Mesenchymal stem cell (in vitro differentiated cells and primary cell): ENCODE measurements around the gene VPS11.

Source experiments
- DNase-seq: peaks from one replicate; pipeline ENCODE4 v3.0.0-alpha.2; 2013
- H2AFZ ChIP-seq: one replicate; pipeline ENCODE4 v1.6.1; 2013; ENCODE audit warnings: low read depth, mild to moderate bottlenecking, control low read depth, inconsistent platforms, low read length, moderate library complexity
- H2AK5ac ChIP-seq: 2 replicates; pipeline ENCODE4 v1.6.1; 2013; ENCODE audit warnings: low read length, moderate library complexity, mild to moderate bottlenecking, inconsistent platforms; ENCODE audit not compliant: severe bottlenecking
- H2BK120ac ChIP-seq: one replicate; pipeline ENCODE4 v1.6.1; 2013; ENCODE audit warnings: low read depth, mild to moderate bottlenecking, inconsistent platforms, low read length, moderate library complexity
- H2BK12ac ChIP-seq, 2 experiments: one replicate each; pipeline ENCODE4 v1.6.1; 2013; ENCODE audit warnings: inconsistent platforms in 2 of 2, low read length in 2 of 2, mild to moderate bottlenecking in 2 of 2, moderate library complexity in 2 of 2, control low read depth in 1 of 2
- H2BK15ac ChIP-seq: one replicate; pipeline ENCODE4 v1.6.1; 2013; ENCODE audit warnings: mild to moderate bottlenecking, low read depth, inconsistent platforms; ENCODE audit not compliant: poor library complexity, severe bottlenecking
- H2BK5ac ChIP-seq: 2 replicates; pipeline ENCODE4 v1.6.1; 2013; ENCODE audit warnings: low read depth, mild to moderate bottlenecking, low read length, control low read depth, inconsistent platforms; ENCODE audit not compliant: poor library complexity, severe bottlenecking
- H3K14ac ChIP-seq, 2 experiments: one replicate each; pipeline ENCODE4 v1.6.1; 2013; ENCODE audit warnings: inconsistent platforms in 2 of 2, low read length in 2 of 2, control low read depth in 1 of 2, mild to moderate bottlenecking in 1 of 2, moderate library complexity in 1 of 2
- H3K18ac ChIP-seq, 2 experiments: one replicate each; pipeline ENCODE4 v1.6.1; 2013; ENCODE audit warnings: inconsistent platforms in 2 of 2, low read length in 2 of 2, control low read depth in 1 of 2, low read depth in 1 of 2, mild to moderate bottlenecking in 1 of 2
- H3K23ac ChIP-seq, 2 experiments: one replicate each; pipeline ENCODE4 v1.6.1; 2013; ENCODE audit warnings: inconsistent platforms in 2 of 2, low read length in 2 of 2, mild to moderate bottlenecking in 2 of 2, moderate library complexity in 2 of 2, control low read depth in 1 of 2
- H3K27ac ChIP-seq: 2 replicates; pipeline ENCODE4 v1.5.1; 2013; ENCODE audit warnings: mild to moderate bottlenecking, moderate library complexity, low read length, control low read depth, inconsistent platforms; ENCODE audit not compliant: poor library complexity, severe bottlenecking
- H3K27me3 ChIP-seq, 2 experiments: 2 replicates each; pipeline versions ENCODE4 v1.6.1 to v1.7.0; 2013; ENCODE audit warnings: low read length in 2 of 2, mild to moderate bottlenecking in 2 of 2, moderate library complexity in 2 of 2, control low read depth in 1 of 2, inconsistent platforms in 1 of 2; ENCODE audit not compliant: control insufficient read depth in 1 of 2, insufficient read depth in 1 of 2
- H3K36me3 ChIP-seq, 2 experiments: 2 replicates each; pipeline versions ENCODE4 v1.6.1 to v1.7.0; 2013; ENCODE audit warnings: low read length in 2 of 2, control low read depth in 1 of 2, inconsistent platforms in 1 of 2, low read depth in 1 of 2, mild to moderate bottlenecking in 1 of 2; ENCODE audit not compliant: insufficient read depth in 2 of 2, control insufficient read depth in 1 of 2
- H3K4ac ChIP-seq, 2 experiments: one replicate each; pipeline ENCODE4 v1.6.1; 2013; ENCODE audit warnings: inconsistent platforms in 2 of 2, low read length in 2 of 2, mild to moderate bottlenecking in 2 of 2, moderate library complexity in 2 of 2, control low read depth in 1 of 2, low read depth in 1 of 2
- H3K4me1 ChIP-seq: 2 replicates; pipeline ENCODE4 v1.6.1; 2013; ENCODE audit warnings: low read depth, low read length, control low read depth; ENCODE audit not compliant: control insufficient read depth, insufficient read depth
- H3K4me2 ChIP-seq: 2 replicates; pipeline ENCODE4 v1.6.1; 2013; ENCODE audit warnings: low read length, mild to moderate bottlenecking, inconsistent platforms; ENCODE audit not compliant: poor library complexity, severe bottlenecking
- H3K4me3 ChIP-seq, 2 experiments: 2 replicates each; pipeline versions ENCODE4 v1.5.1 to v1.7.0; 2013; ENCODE audit warnings: low read length in 2 of 2, mild to moderate bottlenecking in 2 of 2, control low read depth in 1 of 2, low read depth in 1 of 2; ENCODE audit not compliant: insufficient read depth in 1 of 2
- H3K79me1 ChIP-seq: replicated peaks from 2 replicates; pipeline ENCODE4 v1.6.1; 2013; ENCODE audit warnings: mild to moderate bottlenecking, control low read depth, low read length, inconsistent platforms; ENCODE audit not compliant: poor library complexity, severe bottlenecking
- H3K9ac ChIP-seq: 2 replicates; pipeline ENCODE4 v1.7.0; 2013; ENCODE audit warnings: mild to moderate bottlenecking, low read length, moderate library complexity
- H3K9me3 ChIP-seq: 2 replicates; pipeline ENCODE4 v1.7.0; 2013; ENCODE audit warnings: mild to moderate bottlenecking, low read length; ENCODE audit not compliant: control insufficient read depth
- H4K8ac ChIP-seq: one replicate; pipeline ENCODE4 v1.6.1; 2013; ENCODE audit warnings: inconsistent platforms, mild to moderate bottlenecking, low read length, moderate library complexity
- H4K91ac ChIP-seq: one replicate; pipeline ENCODE4 v1.6.1; 2013; ENCODE audit warnings: mild to moderate bottlenecking, low read length, inconsistent platforms
- WGBS: methylation state at CpG from one replicate; pipeline ENCODE4 v1.1.7; 2013; ENCODE audit warnings: mixed read lengths; 5-methylcytosine and 5-hydroxymethylcytosine counted together

Gene VPS11

GRCh38 chr11:119021631-119022030 lies 46.0 kb upstream of the VPS11 start:
- Histone ChIP-seq H3K14ac (no peak overlapping the region), H2BK5ac (no peak overlapping the region), H2AFZ (no peak overlapping the region), H3K4me2 (no peak overlapping the region), H3K27ac (no peak overlapping the region), H2BK15ac (no peak overlapping the region), H2BK120ac (no peak overlapping the region), H3K4ac (no peak overlapping the region), H3K36me3 (peaks cover 44 to 56% of the 10 kb centered on the region in 2 experiments), H4K8ac (no peak overlapping the region), H3K9me3 (no peaks in the 10 kb centered on the region), H3K79me1 (peaks cover 18% of the 10 kb centered on the region), H2BK12ac (no peak overlapping the region), H4K91ac (no peak overlapping the region), H3K18ac (no peak overlapping the region), H3K4me3 (no peak overlapping the region), H3K4me1 (peaks cover 14% of the 10 kb centered on the region), H3K23ac (no peak overlapping the region), H2AK5ac (no peak overlapping the region), H3K9ac (no peak overlapping the region), H3K27me3 (no peaks in the 10 kb centered on the region)
- WGBS, result 94% methylated on average over 5 of the region's 5 CpGs
- DNase-seq, result no peak

- H3K9me3 ChIP-seq, result no peaks in the 10 kb centered on the region
- H3K79me1 ChIP-seq, result peaks cover 30% of the 10 kb centered on the region
- peaks cover 60 to 61% of the 10 kb centered on the region in 2 experiments for H3K36me3 ChIP-seq
- no peak overlapping the region for H3K23ac ChIP-seq
- peaks cover 35% of the 10 kb centered on the region for H3K4me1 ChIP-seq
- H2BK12ac ChIP-seq, result no peak overlapping the region
- H2AFZ ChIP-seq, result no peak overlapping the region
- no peak overlapping the region for H2BK120ac ChIP-seq
- no peaks in the 10 kb centered on the region for H3K27me3 ChIP-seq
- H3K4me3 ChIP-seq, result no peak overlapping the region
- H3K18ac ChIP-seq, result no peak overlapping the region
- H3K9ac ChIP-seq, result peak overlapping the region; percentile 6
- H3K14ac ChIP-seq, result no peak overlapping the region
- DNase-seq, result peak; percentile 8
- H4K91ac ChIP-seq, result no peak overlapping the region
- H2AK5ac ChIP-seq, result no peak overlapping the region
- H2BK15ac ChIP-seq, result no peak overlapping the region
- H3K4ac ChIP-seq, result no peak overlapping the region
- no peak overlapping the region for H3K27ac ChIP-seq
- H4K8ac ChIP-seq, result no peak overlapping the region
- H2BK5ac ChIP-seq, result no peak overlapping the region
- H3K4me2 ChIP-seq, result no peak overlapping the region
Observed at GRCh38 chr11:119023741-119024140, 43.9 kb upstream of the VPS11 start.

GRCh38 chr11:119024430-119025098 lies 43.1 kb upstream of the VPS11 start:
- H3K18ac ChIP-seq, result no peak overlapping the region
- peaks cover 60 to 61% of the 10 kb centered on the region in 2 experiments for H3K36me3 ChIP-seq
- no peak for DNase-seq
- H2AFZ ChIP-seq, result no peak overlapping the region
- H3K4me1 ChIP-seq, result peaks cover 42% of the 10 kb centered on the region
- peak overlapping the region; percentile 27 for H4K8ac ChIP-seq
- peak overlapping the region in 1 of 2 experiments; percentile 5 for H3K4me3 ChIP-seq
- no peaks in the 10 kb centered on the region for H3K27me3 ChIP-seq
- H3K27ac ChIP-seq, result no peak overlapping the region
- no peak overlapping the region for H2BK5ac ChIP-seq
- no peaks in the 10 kb centered on the region for H3K9me3 ChIP-seq
- H2BK15ac ChIP-seq, result no peak overlapping the region
- H4K91ac ChIP-seq, result no peak overlapping the region
- H2BK120ac ChIP-seq, result no peak overlapping the region
- H2AK5ac ChIP-seq, result no peak overlapping the region
- no peak overlapping the region for H3K4ac ChIP-seq
- no peak overlapping the region for H3K23ac ChIP-seq
- 63% methylated on average over 15 of the region's 15 CpGs for WGBS
- H3K9ac ChIP-seq, result peak overlapping the region; percentile 2
- no peak overlapping the region for H3K4me2 ChIP-seq
- no peak overlapping the region for H2BK12ac ChIP-seq
- no peak overlapping the region for H3K14ac ChIP-seq
- peaks cover 30% of the 10 kb centered on the region for H3K79me1 ChIP-seq

GRCh38 chr11:119025099-119025473 lies 42.5 kb upstream of the VPS11 start:
- H3K36me3 ChIP-seq, result peaks cover 59% of the 10 kb centered on the region in 2 experiments
- H4K8ac ChIP-seq, result no peak overlapping the region
- H3K4me1 ChIP-seq, result peaks cover 44% of the 10 kb centered on the region
- WGBS, result 93% methylated on average over 5 of the region's 5 CpGs
- H2BK5ac ChIP-seq, result no peak overlapping the region
- H3K9ac ChIP-seq, result no peak overlapping the region
- H4K91ac ChIP-seq, result no peak overlapping the region
- H3K23ac ChIP-seq, result no peak overlapping the region
- H3K4ac ChIP-seq, result no peak overlapping the region
- no peak overlapping the region for H2AFZ ChIP-seq
- H2AK5ac ChIP-seq, result no peak overlapping the region
- no peak overlapping the region for H3K4me2 ChIP-seq
- no peak overlapping the region for H3K14ac ChIP-seq
- H3K18ac ChIP-seq, result no peak overlapping the region
- H3K4me3 ChIP-seq, result no peak overlapping the region
- no peak overlapping the region for H2BK12ac ChIP-seq
- H3K9me3 ChIP-seq, result no peaks in the 10 kb centered on the region
- H3K27me3 ChIP-seq, result no peaks in the 10 kb centered on the region
- no peak overlapping the region for H2BK120ac ChIP-seq
- peaks cover 30% of the 10 kb centered on the region for H3K79me1 ChIP-seq
- DNase-seq, result no peak
- H2BK15ac ChIP-seq, result no peak overlapping the region
- no peak overlapping the region for H3K27ac ChIP-seq
